ENCODE results near the gene BCL10. TPM values are rescaled to one million over a fixed set of nuclear protein-coding genes. Genes with fewer than 3 reads are reported as not detected.

The BCL10 gene
- total RNA-seq (2014; rRNA removed; shearing (Covaris generic)): 14.5 and 15.1 TPM in 2 replicates

GRCh38 chr1:85276215-85276977, at the start of gene BCL10:
TSS of gene BCL10 (minus strand) at chr1:85276632. CDS start at chr1:85276352, 280 bp downstream.
- peak; percentile 95 for DNase-seq (ENCODE audit: low spot score)

GRCh38 chr1:85325920-85326319, 49.5 kb upstream of the BCL10 start:
- DNase-seq (ENCODE audit: low spot score): peak; percentile 46

- no peak for DNase-seq (ENCODE audit: low spot score)
Measured at GRCh38 chr1:85323770-85324169, 47.3 kb upstream of the BCL10 start.

DNA sequence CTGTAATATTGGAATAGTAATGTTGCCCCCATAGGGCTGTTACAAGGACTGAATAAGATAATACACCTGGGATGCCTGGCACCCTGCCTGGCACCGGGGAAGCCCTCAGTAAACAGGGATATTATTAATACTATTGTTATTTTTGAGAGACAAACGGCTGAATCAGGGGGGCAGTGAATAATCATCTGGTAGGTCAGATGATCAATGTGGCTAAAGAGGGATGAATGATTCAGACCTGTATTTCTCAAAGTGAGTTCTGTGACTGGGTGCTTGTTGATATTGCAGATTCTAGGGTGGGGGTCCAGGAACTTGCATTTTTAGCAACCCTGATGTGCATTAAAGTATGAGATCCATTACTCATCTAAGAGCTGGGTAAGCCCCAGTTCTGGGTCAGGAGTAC, 46.2 kb upstream of the BCL10 start:
- DNase-seq (ENCODE audit: low spot score): no peak

DNA sequence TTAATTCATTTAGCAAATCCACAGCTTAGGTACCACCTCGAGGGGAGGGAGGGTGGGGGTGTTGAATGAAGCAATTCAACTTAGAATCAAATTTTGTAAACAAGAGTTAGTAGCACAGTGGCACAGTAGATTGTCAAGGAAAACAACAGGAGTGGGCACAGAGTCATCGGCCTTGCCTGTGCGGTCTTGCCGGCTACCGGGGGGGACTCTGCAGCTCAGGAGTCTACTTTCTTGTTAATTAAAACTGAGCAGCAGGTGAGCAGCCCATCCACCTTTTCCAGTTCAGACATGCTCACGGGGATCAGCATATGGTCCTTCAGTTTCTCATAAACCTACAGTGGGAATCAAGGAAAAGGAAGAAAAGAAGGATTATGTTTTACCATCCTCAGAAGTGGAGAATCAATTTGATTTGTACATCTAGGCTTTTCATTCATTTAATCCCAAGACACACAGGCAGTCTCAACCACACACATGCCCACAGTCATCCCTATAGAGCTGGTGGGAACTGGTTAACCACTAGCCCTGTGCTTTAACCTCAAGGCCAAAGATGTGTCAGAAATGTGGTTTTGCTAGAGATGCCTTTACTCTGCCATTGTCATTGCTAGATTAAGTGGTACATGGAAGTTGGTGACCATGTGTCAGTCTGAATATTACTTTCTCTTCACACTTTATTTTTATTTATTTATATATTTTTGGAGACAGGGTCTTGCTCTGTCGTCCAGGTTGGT, 45.0 kb upstream of the BCL10 start:
- peak; percentile 82 for DNase-seq (ENCODE audit: low spot score)

- DNase-seq (ENCODE audit: low spot score): peak; percentile 55
Measured at GRCh38 chr1:85320371-85321131, 44.1 kb upstream of the BCL10 start.

DNA sequence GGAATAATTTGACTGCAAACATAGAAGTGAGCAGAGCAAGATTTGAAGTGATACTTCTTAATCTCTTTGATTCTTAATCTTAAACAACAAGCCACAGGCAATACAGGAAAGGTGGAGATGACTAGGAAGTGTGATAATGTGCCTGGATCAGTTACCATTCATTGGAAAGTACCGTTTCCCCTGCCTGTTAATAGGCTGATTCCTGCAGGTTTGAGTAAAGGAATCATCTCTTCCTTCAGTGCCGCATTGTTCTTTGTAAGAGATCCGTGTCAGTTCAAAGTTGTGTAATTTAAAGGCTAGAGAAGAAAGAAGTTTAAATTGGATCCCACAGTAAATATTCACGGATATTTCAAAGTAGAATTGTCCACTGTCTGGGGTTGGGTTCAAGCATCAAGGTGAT, 43.5 kb upstream of the BCL10 start:
- DNase-seq (ENCODE audit: low spot score): no peak

DNA sequence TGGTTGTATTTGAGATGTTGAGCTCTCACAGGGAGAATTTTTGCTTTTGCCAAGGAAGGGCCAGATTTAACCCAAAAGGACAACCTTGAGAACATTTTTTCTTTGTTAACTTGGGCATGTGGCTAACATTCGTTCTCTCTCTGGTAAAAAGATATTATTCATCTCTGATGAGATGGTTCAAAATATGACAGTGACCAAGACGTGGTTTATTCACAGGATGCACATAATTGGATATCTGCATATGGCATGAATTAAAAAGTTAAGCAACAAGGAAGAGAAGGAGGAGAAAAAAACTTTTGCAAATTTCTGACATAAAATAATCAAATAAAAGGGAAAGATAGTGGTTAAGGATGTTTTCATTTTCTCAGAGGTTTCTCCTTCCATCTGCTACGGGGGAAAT, 43.1 kb upstream of the BCL10 start:
- DNase-seq (ENCODE audit: low spot score): no peak

- no peak for DNase-seq (ENCODE audit: low spot score)
Measured at GRCh38 chr1:85318217-85318616, 41.8 kb upstream of the BCL10 start.

- DNase-seq (ENCODE audit: low spot score): no peak
Measured at GRCh38 chr1:85317560-85317959, 41.1 kb upstream of the BCL10 start.

- no peak for DNase-seq (ENCODE audit: low spot score)
Measured at GRCh38 chr1:85316321-85316720, 39.9 kb upstream of the BCL10 start.

- no peak for DNase-seq (ENCODE audit: low spot score)
Measured at GRCh38 chr1:85315789-85316188, 39.4 kb upstream of the BCL10 start.

DNA sequence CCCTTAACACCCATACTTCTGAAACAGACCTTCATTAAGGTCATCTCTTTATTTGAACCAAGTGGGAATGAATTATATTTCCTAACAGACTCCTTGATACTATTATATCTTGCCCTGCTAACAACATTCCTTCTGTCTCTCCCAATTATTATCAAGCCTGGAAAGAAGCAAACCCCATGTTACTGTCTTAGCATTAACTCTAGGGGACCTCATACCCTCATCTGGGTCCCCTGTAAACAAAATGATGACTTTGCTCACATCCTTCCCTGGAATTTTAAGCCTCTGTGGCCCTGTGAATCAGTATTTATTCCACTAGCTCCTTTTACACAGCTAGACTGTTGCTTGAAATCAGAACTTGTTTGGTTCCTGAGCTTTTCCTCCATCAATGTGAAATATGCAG, 38.3 kb upstream of the BCL10 start:
- no peak for DNase-seq (ENCODE audit: low spot score)

GRCh38 chr1:85313888-85314696, 37.7 kb upstream of the BCL10 start:
- DNase-seq (ENCODE audit: low spot score): peak; percentile 86

GRCh38 chr1:85311818-85312217, 35.4 kb upstream of the BCL10 start:
- DNase-seq (ENCODE audit: low spot score): no peak

DNA sequence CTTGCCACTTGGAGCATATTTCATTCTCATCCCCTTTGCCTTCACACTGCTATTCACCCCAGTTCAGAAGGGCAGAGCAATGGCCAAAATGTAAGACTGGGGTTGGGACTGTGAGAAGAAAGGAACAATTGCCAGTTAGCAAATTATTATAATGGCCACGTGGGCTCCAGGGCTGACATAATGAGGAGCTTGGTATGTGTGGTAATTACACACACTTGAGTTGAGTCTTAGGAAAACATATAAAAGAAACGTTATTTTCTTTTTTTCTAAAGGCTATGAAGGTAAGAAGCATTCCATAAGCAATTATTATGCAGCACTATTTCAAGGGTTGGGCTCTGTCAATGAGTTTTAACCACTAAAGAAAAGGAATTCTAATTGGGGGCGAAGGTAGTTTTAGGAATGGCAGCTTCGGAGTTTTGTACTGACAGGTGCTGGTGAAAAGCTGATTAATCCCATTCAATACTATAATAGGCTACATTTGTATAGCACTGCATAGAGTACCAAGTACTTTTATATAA, 32.5 kb upstream of the BCL10 start:
- DNase-seq (ENCODE audit: low spot score): no peak

GRCh38 chr1:85307987-85308832, 31.8 kb upstream of the BCL10 start:
- peak; percentile 76 for DNase-seq (ENCODE audit: low spot score)

- DNase-seq (ENCODE audit: low spot score): no peak
Measured at GRCh38 chr1:85306236-85306635, 29.8 kb upstream of the BCL10 start.

DNA sequence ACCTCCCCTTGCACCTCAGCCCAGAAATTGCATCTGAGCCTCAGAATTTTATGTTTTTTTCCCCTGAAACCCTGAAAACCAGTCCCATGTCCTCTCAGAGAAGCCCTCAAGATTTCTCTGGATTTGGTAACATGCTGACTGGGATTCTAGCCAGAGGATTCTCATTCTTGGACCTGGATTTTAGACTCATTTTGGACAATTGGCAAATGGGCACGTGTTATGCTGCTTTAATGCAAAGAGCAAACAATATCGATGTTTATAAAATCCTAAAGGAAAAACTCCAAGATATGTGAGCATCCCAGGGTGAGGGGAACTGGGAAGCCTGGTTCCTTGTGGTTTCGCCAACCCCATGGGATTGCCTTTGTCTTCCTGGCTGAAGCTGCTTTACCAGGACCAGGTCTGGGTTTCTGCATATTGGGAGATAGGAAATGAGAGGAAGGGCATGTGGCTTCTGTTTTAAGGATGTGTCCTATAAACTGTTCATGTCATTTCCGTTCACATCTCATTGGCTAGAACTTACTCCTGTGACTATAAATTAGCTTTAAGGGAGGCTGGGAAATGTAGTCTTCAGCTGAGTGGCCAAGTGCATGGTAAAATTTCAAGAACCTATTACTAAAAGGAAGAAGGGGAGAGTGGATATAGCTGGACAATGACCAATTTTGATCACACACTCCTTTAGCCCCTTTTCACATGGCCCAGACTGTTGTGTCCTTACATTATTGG, 27.2 kb upstream of the BCL10 start:
- DNase-seq (ENCODE audit: low spot score): no peak

DNA sequence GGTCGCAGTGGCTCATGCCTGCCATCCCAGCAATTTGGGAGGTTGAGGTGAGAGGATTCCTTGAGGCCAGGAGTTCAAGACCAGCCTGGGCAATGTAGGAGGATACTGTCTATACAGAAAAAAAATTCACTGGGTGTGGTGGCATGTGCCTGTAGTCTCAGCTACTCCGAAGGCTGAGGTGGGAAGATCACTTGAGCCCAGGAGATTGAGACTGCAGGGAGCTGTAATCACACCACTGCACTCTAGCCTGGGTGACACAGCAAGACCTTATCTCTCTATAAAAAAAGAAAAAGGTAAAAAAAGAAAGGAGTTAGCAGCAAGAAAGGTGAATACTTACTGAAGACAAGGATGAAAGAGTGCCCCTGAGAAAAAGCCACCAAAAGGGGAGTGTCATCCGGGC, 23.7 kb upstream of the BCL10 start:
- DNase-seq (ENCODE audit: low spot score): no peak

Data from A172 (cell line).